NCI-H1092 (cell line): Measurements from ENCODE around the gene RYR2.
"Not testable (repeated sequence)": the region's sequence is repeated elsewhere in the genome, so short reads cannot be mapped to it uniquely, and the experiment has no call there.

Experiments
- DNase-seq: peaks from one replicate; lab custom pipeline; 2025; lab: John Stamatoyannopoulos, UW

Gene RYR2

GRCh38 chr1:237146241-237146640 lies 104.3 kb downstream of the RYR2 start:
- no peak for DNase-seq

- no peak for DNase-seq
Observed at GRCh38 chr1:237149857-237150256, 107.9 kb downstream of the RYR2 start.

DNA sequence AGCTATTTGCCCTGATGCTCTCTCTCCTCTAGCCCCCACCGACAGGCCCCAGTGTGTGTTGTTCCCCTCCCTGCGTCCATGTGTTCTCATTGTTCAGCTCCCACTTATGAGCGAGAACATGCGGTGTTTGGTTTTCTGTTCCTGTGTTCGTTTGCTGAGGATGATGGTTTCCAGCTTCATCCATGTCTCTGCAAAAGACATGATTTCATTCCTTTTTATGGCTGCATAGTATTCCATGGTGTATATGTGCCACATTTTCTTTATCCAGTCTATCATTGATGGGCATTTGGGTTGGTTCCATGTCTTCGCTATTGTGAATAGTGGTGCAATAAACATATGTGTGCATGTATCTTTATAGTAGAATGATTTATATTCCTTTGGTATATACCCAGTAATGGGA lies 110.0 kb downstream of the RYR2 start:
- not testable (repeated sequence) for DNase-seq

DNA sequence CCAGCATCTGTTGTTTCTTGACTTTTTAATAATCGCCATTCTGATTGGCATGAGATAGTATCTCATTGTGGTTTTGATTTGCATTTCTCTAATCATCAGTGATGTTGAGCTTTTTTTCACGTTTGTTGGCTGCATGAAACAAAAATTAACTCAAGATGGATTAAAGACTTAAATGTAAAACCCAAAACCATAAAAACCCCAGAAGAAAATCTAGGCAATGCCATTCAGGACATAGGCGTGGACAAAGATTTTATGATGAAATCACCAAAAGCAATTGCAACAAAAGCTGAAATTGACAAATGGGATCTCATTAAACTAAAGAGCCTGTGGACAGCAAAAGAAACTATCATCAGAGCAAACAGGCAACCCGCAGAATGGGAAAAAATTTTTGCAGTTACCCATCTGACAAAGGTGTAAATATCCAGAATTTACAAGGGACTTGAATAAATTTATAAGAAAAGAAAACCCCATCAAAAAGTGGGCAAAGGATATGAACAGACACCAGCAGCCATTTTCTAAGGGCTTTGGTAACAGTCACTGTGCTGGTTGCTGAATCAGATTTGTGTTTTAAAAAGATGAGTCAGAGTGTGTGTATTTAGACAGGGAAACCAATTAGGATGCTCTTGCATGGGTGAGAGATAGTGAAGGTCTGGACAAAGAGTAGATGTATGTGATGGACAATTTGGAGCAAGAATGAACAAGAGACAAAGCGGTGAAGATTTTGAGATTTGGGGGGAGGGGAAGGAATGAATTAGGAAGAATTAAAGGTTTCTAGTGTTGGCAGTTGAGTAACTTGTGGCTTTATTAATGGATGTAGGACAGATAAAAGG lies 110.7 kb downstream of the RYR2 start:
- no peak for DNase-seq

DNA sequence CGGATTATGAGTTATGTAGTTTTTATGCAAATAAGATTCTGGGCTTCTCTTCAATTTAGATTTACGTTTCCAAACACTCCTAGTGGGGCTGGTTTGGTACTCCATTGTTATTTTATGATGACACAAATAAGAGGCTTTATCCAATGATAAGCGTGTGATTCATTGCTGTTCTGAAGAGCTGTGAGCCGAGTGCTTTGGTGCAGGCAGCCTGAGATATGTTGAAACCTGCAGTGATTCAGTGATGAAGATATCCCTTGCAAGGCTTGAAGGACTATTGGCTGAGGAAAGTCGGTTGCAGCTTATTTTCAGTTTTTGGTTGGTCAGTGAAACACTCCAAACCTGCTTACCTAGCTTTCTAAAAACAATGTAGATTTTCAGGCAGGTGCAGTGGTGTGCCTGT lies 112.2 kb downstream of the RYR2 start:
- no peak for DNase-seq

DNA sequence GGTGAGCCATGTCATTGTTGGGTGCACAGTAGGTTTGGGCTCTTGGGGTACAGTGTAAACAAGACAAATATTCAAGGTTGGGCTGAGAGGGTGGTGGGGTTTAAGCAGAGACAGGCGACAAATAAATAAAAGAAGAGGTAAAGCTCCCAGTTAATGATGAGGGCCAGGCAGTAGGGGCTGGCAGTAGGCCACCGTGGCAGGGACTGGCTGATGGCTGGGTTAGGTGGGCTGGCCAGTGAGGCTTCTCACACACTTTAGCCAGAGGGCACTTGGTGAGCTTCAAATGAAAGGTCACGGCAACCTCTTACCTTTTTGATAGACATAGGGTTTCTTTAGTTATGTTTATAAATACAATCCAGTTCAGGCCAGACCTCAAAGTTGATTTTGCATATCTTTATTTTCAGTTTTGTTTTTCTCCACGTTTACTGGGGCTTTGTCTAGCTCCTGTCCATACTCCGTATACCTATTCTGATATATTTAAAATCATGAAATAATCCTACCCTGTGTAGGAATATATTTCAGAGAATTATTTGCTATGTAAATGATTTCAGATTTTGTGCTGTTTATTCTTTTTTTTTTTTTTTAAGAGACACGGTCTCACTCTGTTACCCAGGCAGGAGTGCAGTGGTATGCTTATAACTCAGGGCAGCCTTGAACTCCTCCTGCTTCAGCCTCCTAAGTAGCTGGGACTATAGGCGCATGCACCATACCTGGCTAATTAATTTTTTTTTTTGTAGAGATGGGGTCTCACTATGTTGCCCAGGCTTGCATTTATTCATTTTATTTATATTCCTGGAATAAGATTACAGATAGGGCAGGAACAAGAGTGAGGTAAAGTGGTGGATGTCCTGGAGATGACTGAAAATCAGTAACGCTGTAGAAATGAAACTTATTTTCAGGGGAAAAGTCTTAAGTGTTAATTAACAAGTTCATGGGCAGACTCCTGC lies 122.7 kb downstream of the RYR2 start:
- DNase-seq, result no peak

DNA sequence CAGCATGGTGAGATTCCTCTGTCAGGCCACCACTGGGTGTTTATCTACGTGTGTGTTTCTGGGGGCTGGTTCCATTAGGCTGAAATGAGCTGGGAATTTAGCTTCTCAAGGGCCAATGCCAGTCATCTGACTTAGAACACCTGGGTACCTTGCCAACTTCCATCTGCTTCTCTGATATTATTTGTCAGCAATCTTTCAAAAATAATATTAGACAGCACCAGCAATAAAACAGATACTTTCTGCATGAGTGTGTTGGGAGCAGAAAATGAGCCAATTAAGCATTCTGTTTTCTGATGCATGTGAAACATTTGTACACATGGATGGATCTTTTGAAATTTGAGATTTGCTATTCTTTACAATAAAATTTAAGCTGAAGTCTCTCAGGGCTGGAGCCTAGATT lies 124.1 kb downstream of the RYR2 start:
- no peak for DNase-seq

- DNase-seq, result no peak
Observed at GRCh38 chr1:237166593-237167101, 124.7 kb downstream of the RYR2 start.

GRCh38 chr1:237170149-237170548 lies 128.2 kb downstream of the RYR2 start:
- no peak for DNase-seq

DNA sequence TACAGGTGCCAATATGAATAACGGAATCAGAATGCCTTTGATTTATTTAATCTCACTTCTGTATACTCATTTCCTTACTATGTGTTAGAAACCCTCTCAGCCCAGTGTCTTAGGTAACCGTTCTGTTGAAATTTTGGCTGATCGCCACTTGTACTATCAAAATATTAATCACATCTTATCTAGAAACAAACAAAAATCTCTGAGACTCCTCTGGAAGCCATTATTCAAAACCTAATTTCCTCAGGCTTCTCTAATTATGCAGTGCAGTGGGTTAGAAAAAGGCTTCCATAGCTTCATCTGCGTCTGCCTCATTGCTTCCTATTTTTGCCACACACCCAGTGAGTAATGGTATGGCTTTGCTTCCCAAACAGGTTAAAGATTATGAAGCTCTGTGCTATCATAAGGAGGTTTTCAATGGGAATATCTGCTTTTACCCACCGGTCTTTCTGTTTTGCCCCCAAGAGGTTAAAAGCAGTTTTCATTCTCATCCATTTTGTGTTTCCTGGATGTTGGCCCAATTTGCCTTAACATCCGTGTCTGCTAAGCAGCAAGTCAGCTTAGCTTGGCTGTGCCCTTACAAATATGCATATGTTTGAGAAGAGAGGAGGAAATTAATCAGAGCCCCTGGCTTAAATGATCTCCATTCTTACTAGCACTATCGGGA lies 129.6 kb downstream of the RYR2 start:
- DNase-seq, result no peak

- DNase-seq, result no peak
Observed at GRCh38 chr1:237172118-237172485, 130.1 kb downstream of the RYR2 start.

DNA sequence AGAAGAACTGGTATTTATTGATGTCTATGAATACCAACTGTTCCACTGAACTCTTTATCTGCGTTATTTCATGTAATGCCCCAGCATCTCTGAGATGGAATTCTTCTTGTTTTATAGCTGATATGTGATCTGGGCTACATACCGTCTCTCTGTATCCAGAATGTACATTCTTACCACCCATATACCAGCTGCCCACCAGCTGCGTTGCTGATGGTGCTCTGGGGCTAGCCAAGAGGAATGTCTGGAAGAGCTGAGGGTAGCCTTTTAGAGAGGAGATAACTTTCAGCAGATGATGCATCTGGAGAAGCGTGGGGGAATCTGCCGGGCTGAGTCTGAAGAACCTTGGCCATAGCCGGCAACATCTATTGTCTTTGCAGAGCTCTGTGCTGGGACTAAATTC lies 137.5 kb downstream of the RYR2 start:
- DNase-seq, result no peak

- no peak for DNase-seq
Observed at GRCh38 chr1:237180256-237180655, 138.3 kb downstream of the RYR2 start.

GRCh38 chr1:237181743-237182317 lies 139.8 kb downstream of the RYR2 start:
- DNase-seq, result no peak

GRCh38 chr1:237183963-237184540 lies 142.1 kb downstream of the RYR2 start:
- no peak for DNase-seq

DNA sequence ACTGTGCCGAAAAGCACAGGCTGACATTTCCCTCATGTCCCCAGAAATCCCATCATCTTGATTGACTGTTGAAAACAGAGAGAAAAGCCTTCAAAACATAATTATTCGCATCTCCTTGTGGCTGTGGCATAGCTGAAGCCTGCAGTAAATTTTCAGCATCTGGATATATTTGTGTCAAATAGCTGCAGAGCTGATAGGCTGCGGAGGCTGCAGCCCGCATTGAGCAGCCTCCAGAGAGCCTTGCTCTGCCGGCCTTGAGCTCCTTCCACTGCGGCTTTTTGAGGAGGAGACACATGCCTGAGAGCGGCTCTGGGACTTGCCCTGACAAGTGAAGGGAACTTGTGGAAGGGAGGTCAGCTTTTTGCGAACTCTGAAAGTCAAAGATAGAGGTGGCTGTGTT lies 144.7 kb downstream of the RYR2 start:
- no peak for DNase-seq

DNA sequence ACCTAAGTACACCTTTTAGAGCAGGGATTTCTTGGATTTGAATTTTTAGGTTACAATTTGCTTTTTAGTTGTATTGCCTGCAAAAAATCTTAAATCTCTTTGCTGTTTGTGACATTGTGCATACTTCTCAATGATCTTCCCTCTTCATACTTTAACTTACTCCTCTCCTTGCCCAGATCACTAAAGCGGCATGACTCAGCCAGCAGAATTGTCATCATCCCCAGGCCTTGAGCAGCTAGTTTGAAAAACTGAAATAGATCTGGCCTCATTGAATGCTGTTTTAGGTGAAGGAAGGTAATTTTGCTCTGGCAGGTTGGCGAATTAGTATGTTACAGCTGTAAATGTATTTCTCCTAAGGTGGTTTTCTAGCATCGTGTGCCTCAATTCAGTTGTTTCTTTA lies 145.9 kb downstream of the RYR2 start:
- no peak for DNase-seq

DNA sequence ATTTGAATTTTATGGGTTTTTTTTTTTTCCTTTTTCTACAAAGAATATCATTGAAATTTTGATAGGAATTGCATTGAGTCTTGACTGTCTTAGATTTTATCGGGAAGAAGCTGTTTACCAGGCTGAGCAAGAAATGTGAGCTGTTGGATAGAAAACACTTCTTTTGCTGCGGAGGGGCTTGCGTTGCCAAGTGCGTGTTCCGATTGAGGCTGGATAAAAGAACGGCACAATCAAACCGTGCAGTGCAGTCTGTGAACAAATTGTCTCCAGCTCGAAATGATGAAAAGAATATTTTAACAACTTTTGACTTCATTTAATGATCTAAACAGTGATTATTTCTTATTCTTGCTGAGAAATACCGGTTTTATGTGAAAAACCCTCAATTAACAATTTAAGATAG lies 149.4 kb downstream of the RYR2 start:
- no peak for DNase-seq

DNA sequence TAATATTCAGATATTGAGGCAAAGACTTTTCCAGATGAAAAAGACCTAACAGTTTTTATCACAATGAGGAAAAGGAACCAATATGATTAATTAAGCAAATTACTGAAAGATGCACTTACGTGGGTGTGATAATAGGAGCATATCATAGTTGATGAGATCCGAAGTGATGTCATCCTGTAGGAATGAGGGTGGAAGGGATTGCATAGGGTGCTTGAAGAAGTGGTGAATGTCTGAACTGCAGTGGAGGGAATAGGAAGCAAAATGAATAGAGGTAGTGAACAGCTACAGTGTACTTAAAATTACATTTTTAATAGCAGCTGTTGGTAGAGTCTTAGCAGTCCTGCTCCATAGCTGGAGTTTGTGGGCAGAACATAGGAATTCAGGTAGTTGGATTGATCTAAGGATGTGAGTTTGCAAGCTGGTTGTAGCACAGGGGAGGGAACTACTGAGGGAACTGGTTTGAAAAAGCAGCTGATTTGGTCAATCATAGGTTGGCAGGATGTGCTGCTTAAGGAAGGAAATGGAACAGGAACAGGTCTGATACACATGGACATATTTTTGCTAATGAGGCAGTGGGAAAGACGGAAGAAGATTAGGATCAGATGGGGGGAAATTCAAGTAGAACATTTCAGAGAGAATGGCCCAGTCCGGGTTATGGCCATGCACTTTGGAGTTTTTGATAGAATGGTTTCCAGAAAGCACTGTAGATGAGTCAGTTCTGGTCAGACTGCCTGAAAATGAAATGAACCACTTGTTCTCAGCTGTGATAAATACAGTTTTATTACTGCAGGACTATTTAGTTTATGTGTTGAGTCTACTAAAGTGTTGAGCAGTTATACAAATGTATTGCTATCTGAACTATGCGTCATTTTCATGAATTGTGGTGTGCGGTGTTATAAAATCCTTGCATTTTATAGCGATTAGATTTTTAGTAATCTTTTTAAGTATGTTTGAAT lies 155.8 kb downstream of the RYR2 start:
- DNase-seq, result no peak

DNA sequence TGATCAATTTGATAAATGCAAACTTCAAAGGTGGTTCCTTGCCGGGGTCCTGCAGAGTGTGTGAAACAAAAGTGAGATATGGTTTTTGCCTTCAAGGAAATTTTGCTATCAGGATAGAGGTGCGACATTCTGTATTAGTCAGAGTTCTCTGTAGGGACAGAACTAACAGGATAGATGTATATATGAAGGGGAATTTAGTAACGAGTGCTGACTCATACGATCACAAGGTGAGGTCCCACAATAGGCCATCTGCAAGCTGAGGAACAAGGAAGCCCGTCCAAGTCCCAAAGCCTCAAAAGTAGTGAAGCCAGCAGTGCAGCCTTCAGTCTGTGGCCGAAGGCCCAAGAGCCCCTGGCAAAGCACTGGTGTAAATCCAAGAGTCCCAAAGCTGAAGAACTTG lies 157.0 kb downstream of the RYR2 start:
- DNase-seq, result no peak

GRCh38 chr1:237201155-237201554 lies 159.2 kb downstream of the RYR2 start:
- no peak for DNase-seq
